ENCODE results near the gene KRTAP12-4. TPM values are rescaled to one million over a fixed set of nuclear protein-coding genes. Genes with fewer than 3 reads are reported as not detected.

The KRTAP12-4 gene
- total and polyA plus RNA-seq, 2 donors (not counting 3 experiments of a cell fraction or from before 2014, with no cell fraction given) = not detected

DNA sequence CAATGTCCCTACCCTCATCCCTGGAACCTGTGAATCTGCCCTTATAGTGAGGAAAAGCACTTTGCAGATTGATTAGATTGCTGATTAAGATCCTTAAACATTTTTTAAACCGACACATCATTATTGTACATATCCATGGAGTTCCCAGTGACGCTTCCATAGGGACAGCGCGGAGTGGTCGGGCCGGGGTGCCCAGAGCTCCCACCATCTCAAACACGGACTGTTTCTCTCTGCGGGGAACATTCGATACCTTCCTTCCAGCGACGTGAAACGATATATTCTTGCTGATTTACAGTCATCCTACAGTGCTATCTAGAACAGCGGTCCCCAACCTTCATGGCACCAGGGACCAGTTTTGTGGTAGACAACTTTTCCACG, 46.6 kb upstream of the KRTAP12-4 start:
- H3K4me3 ChIP-seq (replicated peaks in 1 of 3; ENCODE audit: insufficient read depth in 1 of 3, low read depth in 1 of 3, low read length in 3 of 3) = no peak overlapping the region
- no peaks in the 10 kb centered on the region for H3K9me3 ChIP-seq (replicated peaks; ENCODE audit: control insufficient read depth, insufficient read depth, low read length)
- H3K4me2 ChIP-seq (ENCODE audit: insufficient read depth, low read length) = no peak overlapping the region
- CTCF ChIA-PET = interaction anchor here (0.6 to 1.2 kb wide), 3 partner anchors 11 to 92 kb away, joined by 3 read pairs; no protein-coding TSS in a partner anchor
- H2AFZ ChIP-seq (ENCODE audit: low read depth, low read length) = no peak overlapping the region
- no peaks in the 10 kb centered on the region for H4K20me1 ChIP-seq (replicated peaks; ENCODE audit: control insufficient read depth, extremely low read depth, insufficient read depth, low read length)
- POLR2A ChIA-PET = no interaction called here
- H3K36me3 ChIP-seq (ENCODE audit: control insufficient read depth in 2 of 2, extremely low read depth in 1 of 2, insufficient read depth in 2 of 2, low read length in 2 of 2) = no peaks in the 10 kb centered on the region
- no peak overlapping the region for H3K9ac ChIP-seq (replicated peaks; ENCODE audit: extremely low read depth, insufficient read depth, low read length)
- intact Hi-C loops (cut with micrococcal nuclease) (no loop called here), dilution Hi-C loops (cut with MboI; ENCODE audit: extremely low pct_ligation_motif_present, low sequenced_read_pairs) (no loop called here)
- H3K4me1 ChIP-seq (ENCODE audit: control insufficient read depth, extremely low read depth, insufficient read depth, low read length) = no peaks in the 10 kb centered on the region
- no peak for DNase-seq (ENCODE audit: low read depth, low spot score)
- H3K9me1 ChIP-seq (replicated peaks; ENCODE audit: control insufficient read depth, extremely low read depth, insufficient read depth, low read length) = no peaks in the 10 kb centered on the region
- no peaks in the 10 kb centered on the region for H3K79me2 ChIP-seq (ENCODE audit: control insufficient read depth, insufficient read depth, low read length)
- TF ChIP-seq MYC (IDR thresholded peaks at IDR 0.05; ENCODE audit: low read depth, low read length) = no peak
- TF ChIP-seq POLR2A (IDR thresholded peaks at IDR 0.05; ENCODE audit: low read depth, low read length) = no peak
- no peak for TF ChIP-seq GATA2 (IDR thresholded peaks at IDR 0.05; ENCODE audit: insufficient read depth, insufficient read length, low read depth, low read length)
- TF ChIP-seq FOS (IDR thresholded peaks at IDR 0.05; ENCODE audit: borderline replicate concordance, insufficient read depth, low read length) = no peak
- no peak for TF ChIP-seq JUN (IDR thresholded peaks at IDR 0.05; ENCODE audit: borderline replicate concordance, insufficient read depth, insufficient read length, low read depth)
- no peak for TF ChIP-seq EZH2 (IDR thresholded peaks at IDR 0.05; ENCODE audit: borderline replicate concordance, low read depth, low read length, severe bottlenecking)
- TF ChIP-seq, protein P1, sequence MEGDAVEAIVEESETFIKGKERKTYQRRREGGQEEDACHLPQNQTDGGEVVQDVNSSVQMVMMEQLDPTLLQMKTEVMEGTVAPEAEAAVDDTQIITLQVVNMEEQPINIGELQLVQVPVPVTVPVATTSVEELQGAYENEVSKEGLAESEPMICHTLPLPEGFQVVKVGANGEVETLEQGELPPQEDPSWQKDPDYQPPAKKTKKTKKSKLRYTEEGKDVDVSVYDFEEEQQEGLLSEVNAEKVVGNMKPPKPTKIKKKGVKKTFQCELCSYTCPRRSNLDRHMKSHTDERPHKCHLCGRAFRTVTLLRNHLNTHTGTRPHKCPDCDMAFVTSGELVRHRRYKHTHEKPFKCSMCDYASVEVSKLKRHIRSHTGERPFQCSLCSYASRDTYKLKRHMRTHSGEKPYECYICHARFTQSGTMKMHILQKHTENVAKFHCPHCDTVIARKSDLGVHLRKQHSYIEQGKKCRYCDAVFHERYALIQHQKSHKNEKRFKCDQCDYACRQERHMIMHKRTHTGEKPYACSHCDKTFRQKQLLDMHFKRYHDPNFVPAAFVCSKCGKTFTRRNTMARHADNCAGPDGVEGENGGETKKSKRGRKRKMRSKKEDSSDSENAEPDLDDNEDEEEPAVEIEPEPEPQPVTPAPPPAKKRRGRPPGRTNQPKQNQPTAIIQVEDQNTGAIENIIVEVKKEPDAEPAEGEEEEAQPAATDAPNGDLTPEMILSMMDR (IDR thresholded peaks at IDR 0.05; ENCODE audit: extremely low read depth in 1 of 2, insufficient read depth in 1 of 2, low read depth in 1 of 2, low read length in 2 of 2) = no peak
- no peak for TF ChIP-seq MAX (IDR thresholded peaks at IDR 0.05; ENCODE audit: insufficient read depth, insufficient read length)
- no peak for TF ChIP-seq POLR2AphosphoS5 (IDR thresholded peaks at IDR 0.05; ENCODE audit: insufficient read depth, low read depth, low read length)
- H3K27ac ChIP-seq (ENCODE audit: insufficient read depth, low read depth, low read length) = no peak overlapping the region
- H3K27me3 ChIP-seq (ENCODE audit: control insufficient read depth in 2 of 2, insufficient read depth in 2 of 2, low read length in 2 of 2) = peaks cover 42 to 44% of the 10 kb centered on the region in 2 experiments
- FAIRE-seq = no peak
- no TSS peak for BruUV-seq (replicated peaks)
